Left lobe of liver (tissue), 2 donors: ENCODE measurements around the gene LDLR. TPM values are rescaled to one million over a fixed set of nuclear protein-coding genes. Genes with fewer than 3 reads are reported as not detected.
"Not testable (repeated sequence)": the region's sequence is repeated elsewhere in the genome, so short reads cannot be mapped to it uniquely, and the experiment has no call there.

Source experiments
- ATAC-seq: fragments of 200-7000 bp; cut with Tn5 transposase; one replicate; pipeline ENCODE4 v1.9.1; 2020; ENCODE audit warnings: mild to moderate bottlenecking, moderate library complexity
- DNase-seq: peaks from one replicate; pipeline ENCODE4 v3.0.0-alpha.2; 2020; ENCODE audit warnings: low spot score
- total RNA-seq: library from RNA; stranded (reverse); gene quantifications from one replicate; pipeline ENCODE4 v1.2.1, GENCODE V29; 2021
- donor health status: DM: no; HTN: no; CAD: no; lungs with moderate emphysema.
- donor health status: DM: no; HTN: yes; CAD: no.

LDLR gene
- total RNA-seq, 1 donor from 2014 or later, result 12.2 TPM

- ATAC-seq, result no peak
Observed at GRCh38 chr19:11070123-11070522, 19.1 kb upstream of the LDLR start.

GRCh38 chr19:11073568-11073967 is 15.7 kb upstream of the LDLR start:
- DNase-seq (no peak), ATAC-seq (no peak)

More at GRCh38 chr19:11070123-11070522, 19.1 kb upstream of the LDLR start:
- DNase-seq, result no peak

- ATAC-seq, DNase-seq: not testable (repeated sequence)
Observed at GRCh38 chr19:11076792-11077191, 12.5 kb upstream of the LDLR start.

- DNase-seq (no peak), ATAC-seq (no peak)
Observed at GRCh38 chr19:11078893-11079292, 10.4 kb upstream of the LDLR start.

GRCh38 chr19:11079999-11080398 is 9.3 kb upstream of the LDLR start:
- DNase-seq (no peak), ATAC-seq (no peak)

- no peak for ATAC-seq
Observed at GRCh38 chr19:11087870-11088505, 1.3 kb upstream of the LDLR start.

GRCh38 chr19:11088506-11089253 is 583 bp upstream of the LDLR start:
- DNase-seq, result no peak
- no peak for ATAC-seq

More at GRCh38 chr19:11087870-11088505, 1.3 kb upstream of the LDLR start:
- no peak for DNase-seq

- ATAC-seq, result peak; percentile 2
- not testable (repeated sequence) for DNase-seq
Observed at GRCh38 chr19:11090014-11090263, 676 bp downstream of the LDLR start.

GRCh38 chr19:11090264-11090996 is 1.2 kb downstream of the LDLR start:
- ATAC-seq, result peak; percentile 80
- DNase-seq, result peak; percentile 98

- ATAC-seq (no peak), DNase-seq (no peak)
Observed at GRCh38 chr19:11090997-11091702, 1.9 kb downstream of the LDLR start.

- ATAC-seq (no peak), DNase-seq (no peak)
Observed at GRCh38 chr19:11091703-11092153, 2.5 kb downstream of the LDLR start.

GRCh38 chr19:11092181-11092538 is 2.9 kb downstream of the LDLR start:
- ATAC-seq, result no peak
- DNase-seq, result no peak

GRCh38 chr19:11093689-11094238 is 4.5 kb downstream of the LDLR start:
- ATAC-seq, result no peak
- DNase-seq, result no peak

GRCh38 chr19:11094520-11094894 is 5.2 kb downstream of the LDLR start:
- DNase-seq, result no peak
- no peak for ATAC-seq

GRCh38 chr19:11096210-11096841 is 7.1 kb downstream of the LDLR start:
- DNase-seq, result no peak
- no peak for ATAC-seq

GRCh38 chr19:11097367-11097766 is 8.1 kb downstream of the LDLR start:
- ATAC-seq, DNase-seq: not testable (repeated sequence)

GRCh38 chr19:11098327-11098726 is 9.1 kb downstream of the LDLR start:
- ATAC-seq, result no peak
- no peak for DNase-seq

GRCh38 chr19:11098861-11099260 is 9.6 kb downstream of the LDLR start:
- ATAC-seq, result no peak
- no peak for DNase-seq

GRCh38 chr19:11100049-11100448 is 10.8 kb downstream of the LDLR start:
- ATAC-seq (no peak), DNase-seq (no peak)

- DNase-seq (no peak), ATAC-seq (no peak)
Observed at GRCh38 chr19:11101057-11101456, 11.8 kb downstream of the LDLR start.

- ATAC-seq, result peak; percentile 44
Observed at GRCh38 chr19:11102944-11103343, 13.7 kb downstream of the LDLR start.

More at GRCh38 chr19:11102944-11103343, 13.7 kb downstream of the LDLR start:
- DNase-seq, result no peak
